NK-92 (cell line): ENCODE measurements around the gene SSTR3.

Experiments
- DNase-seq: peaks from one replicate; lab custom pipeline; 2025; ENCODE audit not compliant: unreplicated experiment; lab: John Stamatoyannopoulos, UW

The SSTR3 gene

GRCh38 chr22:37197451-37198257 lies 14.6 kb downstream of the SSTR3 start:
- no peak for DNase-seq

GRCh38 chr22:37196539-37197450 lies 15.5 kb downstream of the SSTR3 start:
- no peak for DNase-seq

- no peak for DNase-seq
Measured at GRCh38 chr22:37195921-37196320, 16.4 kb downstream of the SSTR3 start.

GRCh38 chr22:37194750-37195149 lies 17.5 kb downstream of the SSTR3 start:
- no peak for DNase-seq

- DNase-seq = no peak
Measured at GRCh38 chr22:37193629-37194191, 18.6 kb downstream of the SSTR3 start.

GRCh38 chr22:37192741-37193140 lies 19.5 kb downstream of the SSTR3 start:
- DNase-seq = no peak

- no peak for DNase-seq
Measured at GRCh38 chr22:37192204-37192603, 20.1 kb downstream of the SSTR3 start.

- DNase-seq = no peak
Measured at GRCh38 chr22:37190262-37190780, 22.0 kb downstream of the SSTR3 start.

- no peak for DNase-seq
Measured at GRCh38 chr22:37188901-37189466, 23.3 kb downstream of the SSTR3 start.

- DNase-seq = no peak
Measured at GRCh38 chr22:37187891-37188761, 24.2 kb downstream of the SSTR3 start, which contains the start of gene C1QTNF6. TSS of gene C1QTNF6 (minus strand) at chr22:37188247. CDS start at chr22:37188213, 34 bp downstream.

GRCh38 chr22:37187552-37187890 lies 24.8 kb downstream of the SSTR3 start:
- DNase-seq = no peak

- no peak for DNase-seq
Measured at GRCh38 chr22:37186997-37187522, 25.2 kb downstream of the SSTR3 start.

GRCh38 chr22:37186228-37186996 lies 25.9 kb downstream of the SSTR3 start:
- DNase-seq = no peak

- no peak for DNase-seq
Measured at GRCh38 chr22:37185646-37186227, 26.5 kb downstream of the SSTR3 start.

GRCh38 chr22:37184816-37185541 lies 27.3 kb downstream of the SSTR3 start:
- no peak for DNase-seq

- no peak for DNase-seq
Measured at GRCh38 chr22:37184380-37184755, 27.9 kb downstream of the SSTR3 start.

GRCh38 chr22:37183432-37184379 lies 28.6 kb downstream of the SSTR3 start:
- DNase-seq = no peak
